Prostate gland (tissue), 2 donors: ENCODE results near the gene NCAM1.

Source experiments
- CTCF ChIP-seq, 4 experiments: fragments of 200-600 bp in 2 of 4; fragments of 450-650 bp in 2 of 4; sonication (generic) in 2 of 4; IDR thresholded peaks; 1 replicate in 3 of 4; 2 replicates in 1 of 4; pipeline ENCODE4 v1.5.1; 2016 to 2019; ENCODE audit warnings: antibody characterized with exemption in 4 of 4, mild to moderate bottlenecking in 2 of 4, moderate library complexity in 2 of 4
- POLR2A ChIP-seq: fragments of 450-650 bp; IDR thresholded peaks from one replicate; pipeline ENCODE4 v1.6.1; 2016; ENCODE audit warnings: antibody characterized with exemption, mild to moderate bottlenecking
- POLR2AphosphoS5 ChIP-seq: sonication (generic); formaldehyde crosslinking; IDR thresholded peaks from one replicate; pipeline ENCODE4 v1.6.1; 2017; ENCODE audit warnings: antibody characterized with exemption

GRCh38 chr11:113188371-113188834, 227.2 kb downstream of the NCAM1 start:
- no peak for TF ChIP-seq CTCF (IDR thresholded peaks at IDR 0.05)
- no peak for TF ChIP-seq POLR2A
- no peak for TF ChIP-seq POLR2AphosphoS5
